Ovary (tissue), 3 donors: ENCODE results near the gene GPSM1.

Experiments
- CTCF ChIP-seq, 3 donors: fragments of 450-650 bp in 2 of 3; fragments of 200-600 bp in 1 of 3; IDR thresholded peaks; one replicate each; pipeline versions ENCODE4 v1.5.1 to v1.8.0; 2016 to 2022; ENCODE audit warnings: antibody characterized with exemption in 3 of 3, mild to moderate bottlenecking in 1 of 3
- POLR2A ChIP-seq: fragments of 450-650 bp; IDR thresholded peaks from one replicate; pipeline ENCODE4 v1.6.1; 2017; ENCODE audit warnings: antibody characterized with exemption, mild to moderate bottlenecking, moderate library complexity
- donor health status: DM: no; HTN: no; CAD: no.

GRCh38 chr9:136374183-136374575, 46.8 kb downstream of the GPSM1 start:
- TF ChIP-seq CTCF (IDR thresholded peaks at IDR 0.05) (no peak), POLR2A (no peak)
